PC-9 (cell line): ENCODE results near the gene PAEP. TPM values are rescaled to one million over a fixed set of nuclear protein-coding genes. Genes with fewer than 3 reads are reported as not detected.
"Not testable (repeated sequence)": the region's sequence is repeated elsewhere in the genome, so short reads cannot be mapped to it uniquely, and the experiment has no call there.

Source experiments
- BruUV-seq: library from RNA; stranded (reverse); fragments of 400-500 nt; replicated peaks from 2 replicates; lab custom pipeline; 2021; lab: Mats Ljungman, UMichigan
- CTCF ChIA-PET: fragments of 300-600 bp; sonication (Branson Sonifier 250); formaldehyde crosslinking; loops from one replicate; lab custom pipeline; 2022; ENCODE audit warnings: antibody characterized with exemption; lab: Charles Lee
- POLR2A ChIA-PET: fragments of 300-600 bp; sonication (Branson Sonifier 250); formaldehyde crosslinking; loops from one replicate; lab custom pipeline; 2022; ENCODE audit warnings: antibody characterized with exemption; ENCODE audit not compliant: unreplicated experiment; lab: Charles Lee
- DNase-seq, 2 experiments: peaks; one replicate each; pipeline versions ENCODE4 v3.0.0 to v3.0.0-alpha.2; 2015 to 2022; ENCODE audit warnings: mixed read lengths in 1 of 2
- H2AFZ ChIP-seq: fragments of 200-600 bp; sonication (generic); 2 replicates; pipeline ENCODE4 v1.8.1; 2017; ENCODE audit warnings: antibody characterized with exemption
- H3F3A ChIP-seq: fragments of 200-600 bp; sonication (generic); 2 replicates; pipeline ENCODE4 v1.8.1; 2017; ENCODE audit warnings: antibody characterized with exemption, mild to moderate bottlenecking, low read depth; ENCODE audit not compliant: insufficient read depth
- H3K27ac ChIP-seq: fragments of 200-600 bp; sonication (generic); 2 replicates; pipeline ENCODE4 v1.6.1; 2016; ENCODE audit warnings: mixed run types
- H3K27me3 ChIP-seq: fragments of 200-600 bp; sonication (generic); 2 replicates; pipeline ENCODE4 v1.6.1; 2016; ENCODE audit warnings: low read depth, mixed run types; ENCODE audit not compliant: insufficient read depth
- H3K36me3 ChIP-seq: fragments of 200-600 bp; sonication (generic); 2 replicates; pipeline ENCODE4 v1.6.1; 2016; ENCODE audit warnings: low read depth, mixed run types
- H3K4me1 ChIP-seq: fragments of 200-600 bp; sonication (generic); replicated peaks from 2 replicates; pipeline ENCODE4 v1.6.1; 2016; ENCODE audit warnings: mixed run types; ENCODE audit not compliant: insufficient read depth
- H3K4me2 ChIP-seq: fragments of 200-600 bp; sonication (generic); 2 replicates; pipeline ENCODE4 v1.6.1; 2017; ENCODE audit warnings: mixed run types
- H3K4me3 ChIP-seq: fragments of 200-600 bp; sonication (generic); 2 replicates; pipeline ENCODE4 v1.6.1; 2016; ENCODE audit warnings: mixed run types
- H3K79me2 ChIP-seq: fragments of 200-600 bp; sonication (generic); 2 replicates; pipeline ENCODE4 v1.6.1; 2017; ENCODE audit warnings: low read depth, mixed run types
- H3K9me2 ChIP-seq: fragments of 200-600 bp; sonication (generic); 2 replicates; pipeline ENCODE4 v1.8.1; 2017; ENCODE audit warnings: mild to moderate bottlenecking; ENCODE audit not compliant: insufficient read depth
- H3K9me3 ChIP-seq: fragments of 200-600 bp; sonication (generic); 2 replicates; pipeline ENCODE4 v1.8.1; 2016; ENCODE audit warnings: low read depth; ENCODE audit not compliant: insufficient read depth
- H4K20me1 ChIP-seq: fragments of 200-600 bp; sonication (generic); 2 replicates; pipeline ENCODE4 v1.8.1; 2017; ENCODE audit not compliant: insufficient read depth
- CTCF ChIP-seq: fragments of 200-600 bp; sonication (generic); conservative IDR thresholded peaks from 2 replicates; pipeline ENCODE4 v1.6.1; 2017; ENCODE audit warnings: mixed run types, antibody characterized with exemption, mild to moderate bottlenecking, moderate library complexity
- EZH2 ChIP-seq: fragments of 200-600 bp; sonication (generic); IDR thresholded peaks from 2 replicates; pipeline ENCODE4 v1.8.0; 2017; ENCODE audit warnings: antibody characterized with exemption, low read depth
- intact Hi-C: fragments of 100-400 bp; cut with micrococcal nuclease; formaldehyde crosslinking; loops from one replicate; pipeline ENCODE4 v1.10.0; 2022; ENCODE audit not compliant: unreplicated experiment
- total RNA-seq: library from RNA; stranded (reverse); gene quantifications from 2 replicates; pipeline ENCODE4 v1.2.3, GENCODE V29; 2021

The PAEP gene
- total RNA-seq, 1 experiment from 2014 or later: not detected

- no peak overlapping the region for H3K4me2 ChIP-seq
- CTCF ChIA-PET: no interaction called here
- POLR2A ChIA-PET: no interaction called here
Observed at GRCh38 chr9:135513351-135513846, 48.2 kb upstream of the PAEP start.

GRCh38 chr9:135513906-135514305 is 47.6 kb upstream of the PAEP start:
- H3K79me2 ChIP-seq, H3K9me2 ChIP-seq, POLR2A ChIA-PET, H3K36me3 ChIP-seq, H3K9me3 ChIP-seq, H3K27ac ChIP-seq, intact Hi-C loops, H3K4me3 ChIP-seq, H3F3A ChIP-seq, DNase-seq, H2AFZ ChIP-seq, H4K20me1 ChIP-seq, H3K4me1 ChIP-seq, CTCF ChIA-PET, BruUV-seq, H3K4me2 ChIP-seq: not testable (repeated sequence)
- peaks cover 21% of the 10 kb centered on the region for H3K27me3 ChIP-seq

More at GRCh38 chr9:135513351-135513846, 48.2 kb upstream of the PAEP start:
- no peak overlapping the region for H3K27ac ChIP-seq
- H3K79me2 ChIP-seq: no peaks in the 10 kb centered on the region
- H3K9me2 ChIP-seq: no peaks in the 10 kb centered on the region
- intact Hi-C loops: no loop called here
- H3K27me3 ChIP-seq: peaks cover 17% of the 10 kb centered on the region
- BruUV-seq: no TSS peak
- no peaks in the 10 kb centered on the region for H4K20me1 ChIP-seq
- no peak overlapping the region for H2AFZ ChIP-seq
- H3K4me3 ChIP-seq: no peak overlapping the region
- TF ChIP-seq EZH2 (no peak), CTCF (no peak)
- H3K36me3 ChIP-seq: no peaks in the 10 kb centered on the region
- H3K9me3 ChIP-seq: no peaks in the 10 kb centered on the region
- H3F3A ChIP-seq: no peaks in the 10 kb centered on the region
- no peaks in the 10 kb centered on the region for H3K4me1 ChIP-seq
- DNase-seq: no peak

- no peak overlapping the region for H3K4me2 ChIP-seq
- CTCF ChIA-PET: no interaction called here
- H3K9me3 ChIP-seq: no peaks in the 10 kb centered on the region
- no peak overlapping the region for H3K27ac ChIP-seq
- POLR2A ChIA-PET: interaction anchor here (0.7 kb wide), 1 partner anchor 123 kb away, joined by 3 read pairs; no protein-coding TSS in a partner anchor
- H4K20me1 ChIP-seq: no peaks in the 10 kb centered on the region
- H2AFZ ChIP-seq: no peak overlapping the region
- no peaks in the 10 kb centered on the region for H3K36me3 ChIP-seq
- H3K4me3 ChIP-seq: no peak overlapping the region
- no peak for TF ChIP-seq EZH2
- no peak for TF ChIP-seq CTCF
- H3K4me1 ChIP-seq: no peaks in the 10 kb centered on the region
- no peaks in the 10 kb centered on the region for H3F3A ChIP-seq
- H3K27me3 ChIP-seq: peaks cover 27% of the 10 kb centered on the region
- H3K9me2 ChIP-seq: no peaks in the 10 kb centered on the region
- no TSS peak for BruUV-seq
- DNase-seq: no peak
- intact Hi-C loops: no loop called here
- H3K79me2 ChIP-seq: no peaks in the 10 kb centered on the region
Observed at GRCh38 chr9:135514342-135515082, 47.0 kb upstream of the PAEP start.
